K562 (cell line): Measurements from ENCODE around the gene MGAT1. TPM values are rescaled to one million over a fixed set of nuclear protein-coding genes. Genes with fewer than 3 reads are reported as not detected.

Experiments used
- AFF1 ChIP-seq, 2 experiments: fragments of 450-650 bp; IDR thresholded peaks; 2 replicates each; pipeline ENCODE4 v1.6.1; 2018; ENCODE audit warnings: mild to moderate bottlenecking in 2 of 2, low read depth in 1 of 2; ENCODE audit not compliant: partially characterized antibody in 2 of 2
- HDAC2 ChIP-seq: fragments of 450-650 bp; IDR thresholded peaks from 2 replicates; pipeline ENCODE4 v1.6.1; 2016; ENCODE audit warnings: mild to moderate bottlenecking
- NCOR1 ChIP-seq: fragments of 450-650 bp; IDR thresholded peaks from 2 replicates; pipeline ENCODE4 v1.6.1; 2016; ENCODE audit warnings: mild to moderate bottlenecking, moderate library complexity
- RBFOX2 ChIP-seq: fragments of 200-400 bp; formaldehyde crosslinking; IDR thresholded peaks from 2 replicates; pipeline ENCODE4 v1.6.1; 2017; ENCODE audit warnings: low read depth, mild to moderate bottlenecking, low read length, moderate library complexity
- RBM25 ChIP-seq: fragments of 200-400 bp; formaldehyde crosslinking; IDR thresholded peaks from 2 replicates; pipeline ENCODE4 v1.6.1; 2018; ENCODE audit warnings: low read length, low read depth, moderate library complexity; ENCODE audit not compliant: severe bottlenecking
- SRSF7 ChIP-seq: fragments of 200-400 bp; formaldehyde crosslinking; optimal IDR thresholded peaks from 2 replicates; pipeline ENCODE3; 2017; ENCODE audit warnings: mild to moderate bottlenecking, low read depth, low read length
- TCF3 ChIP-seq: sonication (generic); formaldehyde crosslinking; IDR thresholded peaks from 2 replicates; pipeline ENCODE4 v1.4.0; 2020; ENCODE audit warnings: mild to moderate bottlenecking, missing genetic modification reagents
- THRA ChIP-seq: fragments of 450-650 bp; IDR thresholded peaks from 2 replicates; pipeline ENCODE4 v1.6.1; 2017; ENCODE audit warnings: mild to moderate bottlenecking, moderate library complexity
- TSHZ1 ChIP-seq: fragments of 250-450 bp; sonication (Bioruptor Pico); IDR thresholded peaks from 2 replicates; pipeline ENCODE4 v1.4.0; 2020; ENCODE audit warnings: mild to moderate bottlenecking, moderate library complexity
- ZKSCAN3 ChIP-seq: fragments of 250-450 bp; sonication (Bioruptor Pico); IDR thresholded peaks from 2 replicates; pipeline ENCODE4 v1.4.0; 2020
- ZNF3 ChIP-seq: fragments of 250-450 bp; sonication (Bioruptor Pico); IDR thresholded peaks from 2 replicates; pipeline ENCODE4 v1.5.0; 2021; ENCODE audit warnings: mild to moderate bottlenecking, moderate library complexity
- ZNF551 ChIP-seq: fragments of 250-450 bp; sonication (Bioruptor Pico); IDR thresholded peaks from 2 replicates; pipeline ENCODE4 v1.5.0; 2021; ENCODE audit warnings: mild to moderate bottlenecking, moderate library complexity
- polyA plus RNA-seq, 8 experiments: library from polyadenylated mRNA; depleted of rRNA in 4 of 8; stranded (reverse) in 5 of 8; unstranded in 3 of 8; fragments of >200 nt; fragmentation: Nextera tagmentation in 2 of 8; fragmentation: Illumina TruSeq in 1 of 8; extraction: Ambion mirVana in 2 of 8; extraction: Trizol in 1 of 8; gene quantifications; 2 replicates each; pipeline versions ENCODE4 v1.2.1 to v1.2.3, GENCODE V29; 2011 to 2014; ENCODE audit warnings: inconsistent platforms in 1 of 8, missing spikeins in 1 of 8
- total RNA-seq, 7 experiments: library from RNA; depleted of rRNA in 6 of 7; stranded (reverse); fragments of >200 nt in 6 of 7; fragmentation: Illumina TruSeq in 2 of 7; extraction: Trizol in 2 of 7; gene quantifications; 2 replicates each; pipeline versions ENCODE4 v1.2.1 to v1.2.3, GENCODE V29; 2011 to 2021; ENCODE audit warnings: low replicate concordance in 1 of 7
- TF ChIP-seq, protein P1 (sequence below): fragments of 450-650 bp; formaldehyde crosslinking; IDR thresholded peaks from 2 replicates; pipeline ENCODE4 v1.4.0; 2022; ENCODE audit warnings: missing genetic modification characterization
- TF ChIP-seq, protein P2 (sequence below), 3 experiments: fragments of 200-800 bp in 1 of 3; sonication (Bioruptor generic) in 1 of 3; sonication (generic) in 1 of 3; formaldehyde crosslinking in 1 of 3; IDR thresholded peaks; 2 replicates each; pipeline versions ENCODE4 v1.6.1 to v1.8.0; 2016 to 2022; ENCODE audit warnings: mild to moderate bottlenecking in 2 of 3, missing compliant biosample characterization in 2 of 3, missing genetic modification characterization in 2 of 3, missing genetic modification reagents in 1 of 3

MGAT1 gene
- total and polyA plus RNA-seq, 9 of the 15 experiments (the other 6 are each of a cell fraction or from before 2014, with no cell fraction given), result 3.9 to 82.7 (median 44.5) TPM

- TF ChIP-seq SRSF7 (no peak), NCOR1 (no peak), ZKSCAN3 (CRISPR knock-in tag) (no peak), THRA (no peak), AFF1 (IDR thresholded peaks at IDR 0.05; ENCODE audit: low read depth in 1 of 2, partially characterized antibody in 2 of 2) (no peak), HDAC2 (peak; percentile 67; the same call in 1 of the 2 replicates), ZNF551 (no peak), RBFOX2 (0 out of 2 replicates have a peak, but pooled peaks have one; percentile 21), TCF3 (0 out of 2 replicates have a peak, but pooled peaks have one; percentile 1), RBM25 (peak; percentile 47), ZNF3 (CRISPR knock-in tag) (peak; percentile 84; the same call in 1 of the 2 replicates), TSHZ1 (no peak)
- TF ChIP-seq, protein P1, sequence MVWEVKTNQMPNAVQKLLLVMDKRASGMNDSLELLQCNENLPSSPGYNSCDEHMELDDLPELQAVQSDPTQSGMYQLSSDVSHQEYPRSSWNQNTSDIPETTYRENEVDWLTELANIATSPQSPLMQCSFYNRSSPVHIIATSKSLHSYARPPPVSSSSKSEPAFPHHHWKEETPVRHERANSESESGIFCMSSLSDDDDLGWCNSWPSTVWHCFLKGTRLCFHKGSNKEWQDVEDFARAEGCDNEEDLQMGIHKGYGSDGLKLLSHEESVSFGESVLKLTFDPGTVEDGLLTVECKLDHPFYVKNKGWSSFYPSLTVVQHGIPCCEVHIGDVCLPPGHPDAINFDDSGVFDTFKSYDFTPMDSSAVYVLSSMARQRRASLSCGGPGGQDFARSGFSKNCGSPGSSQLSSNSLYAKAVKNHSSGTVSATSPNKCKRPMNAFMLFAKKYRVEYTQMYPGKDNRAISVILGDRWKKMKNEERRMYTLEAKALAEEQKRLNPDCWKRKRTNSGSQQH (CRISPR knock-in tag), result no peak
- TF ChIP-seq, protein P2, sequence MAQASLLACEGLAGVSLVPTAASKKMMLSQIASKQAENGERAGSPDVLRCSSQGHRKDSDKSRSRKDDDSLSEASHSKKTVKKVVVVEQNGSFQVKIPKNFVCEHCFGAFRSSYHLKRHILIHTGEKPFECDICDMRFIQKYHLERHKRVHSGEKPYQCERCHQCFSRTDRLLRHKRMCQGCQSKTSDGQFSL (CRISPR knock-in tag; IDR thresholded peaks at IDR 0.05), result no peak
- TF ChIP-seq, protein P2 (tag; IDR thresholded peaks at IDR 0.05), result no peak
Measured at GRCh38 chr5:180804129-180804618, 1.6 kb upstream of the MGAT1 start (continued).
